GM18858 (cell line): Measurements from ENCODE around the gene MAGI2.
"Not testable (repeated sequence)": the region's sequence is repeated elsewhere in the genome, so short reads cannot be mapped to it uniquely, and the experiment has no call there.

Experiments
- ATAC-seq: cut with Tn5 transposase; IDR thresholded peaks from one replicate; pipeline ENCODE4 v1.9.1; 2021; ENCODE audit not compliant: unreplicated experiment

MAGI2 gene

DNA sequence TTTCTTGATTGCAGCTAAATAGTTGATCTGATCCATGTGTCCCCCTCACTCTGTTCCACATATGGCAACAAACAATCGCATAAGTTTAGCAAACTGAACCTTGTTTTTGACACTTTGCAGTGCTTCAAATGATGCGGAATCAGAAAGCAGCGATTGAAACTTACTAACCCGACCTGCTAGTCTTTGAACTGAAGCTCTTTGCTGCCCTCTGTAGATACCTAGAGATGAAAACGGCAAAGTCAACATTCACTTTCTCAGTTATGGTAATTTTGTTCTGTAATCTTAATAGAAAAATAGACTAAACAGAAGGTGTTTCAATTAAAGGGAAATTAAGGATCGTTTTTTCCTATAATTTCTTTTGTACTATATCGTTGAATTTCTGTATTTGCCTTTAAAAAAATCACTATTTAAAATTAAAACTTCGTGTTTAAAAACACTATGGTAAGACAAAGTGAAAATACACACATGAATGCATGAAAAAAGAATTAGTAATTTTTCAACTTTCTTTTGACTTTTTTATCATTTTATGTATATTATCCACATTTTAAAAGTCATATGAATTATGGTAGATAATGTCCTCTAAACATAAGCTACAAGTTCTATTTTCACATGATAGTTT lies 276.5 kb downstream of the MAGI2 start:
- ATAC-seq = no peak

- ATAC-seq = no peak
These were observed 278.1 kb downstream of the MAGI2 start for GRCh38 chr7:79175374-79175773.

DNA sequence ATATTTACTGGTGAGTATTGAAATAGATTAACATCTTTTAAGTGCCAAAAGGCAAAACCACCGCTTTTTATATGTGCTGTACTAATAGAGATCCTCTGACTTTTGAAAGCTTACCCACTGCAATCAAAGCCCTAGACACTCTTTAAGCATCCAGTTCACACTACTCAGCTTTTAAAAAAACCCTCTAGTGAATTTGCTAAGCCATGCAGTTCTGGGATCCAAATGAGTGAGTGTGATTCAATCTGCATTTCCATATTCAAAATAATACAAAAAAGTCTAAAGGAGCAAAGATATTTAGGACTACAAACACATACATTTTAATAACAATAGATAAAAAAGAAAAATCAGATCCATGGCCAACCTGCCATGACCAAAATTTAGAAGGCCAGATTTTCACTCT lies 288.2 kb downstream of the MAGI2 start:
- ATAC-seq = no peak

DNA sequence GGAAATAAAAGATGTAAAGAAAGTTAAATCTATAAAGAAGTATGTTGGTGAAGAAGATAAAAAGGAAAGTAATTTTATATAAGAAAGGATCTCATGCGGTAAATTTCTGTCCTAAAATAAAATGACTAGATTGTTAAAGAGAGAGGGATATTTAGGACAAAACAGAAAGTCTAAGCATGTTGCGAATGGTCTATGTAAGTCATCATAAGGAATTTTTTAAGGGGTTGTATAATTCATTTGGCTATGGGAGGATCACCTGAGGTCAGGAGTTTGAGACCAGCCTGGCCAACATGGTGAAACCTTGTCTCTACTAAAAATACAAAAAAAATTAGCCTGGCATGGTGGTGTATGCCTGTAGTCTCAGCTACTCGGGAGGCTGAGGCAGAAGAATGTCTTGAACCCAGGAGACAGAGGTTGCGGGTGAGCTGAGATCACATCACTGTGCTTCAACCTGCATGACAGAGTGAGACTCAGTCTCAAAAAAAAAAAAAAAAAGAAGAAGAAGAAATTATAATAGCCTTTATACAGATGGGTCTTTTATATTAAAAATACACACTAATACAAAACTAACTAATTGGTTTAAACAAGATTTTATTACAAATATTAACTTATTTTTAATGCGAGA lies 294.3 kb downstream of the MAGI2 start:
- no peak for ATAC-seq

- no peak for ATAC-seq
These were observed 296.2 kb downstream of the MAGI2 start for GRCh38 chr7:79157281-79157680.

- ATAC-seq = no peak
These were observed 303.6 kb downstream of the MAGI2 start for GRCh38 chr7:79149831-79150230.

- no peak for ATAC-seq
These were observed 310.8 kb downstream of the MAGI2 start for GRCh38 chr7:79142706-79143105.

GRCh38 chr7:79141252-79141651 lies 312.2 kb downstream of the MAGI2 start:
- ATAC-seq = no peak

GRCh38 chr7:79137942-79138341 lies 315.5 kb downstream of the MAGI2 start:
- ATAC-seq = no peak

DNA sequence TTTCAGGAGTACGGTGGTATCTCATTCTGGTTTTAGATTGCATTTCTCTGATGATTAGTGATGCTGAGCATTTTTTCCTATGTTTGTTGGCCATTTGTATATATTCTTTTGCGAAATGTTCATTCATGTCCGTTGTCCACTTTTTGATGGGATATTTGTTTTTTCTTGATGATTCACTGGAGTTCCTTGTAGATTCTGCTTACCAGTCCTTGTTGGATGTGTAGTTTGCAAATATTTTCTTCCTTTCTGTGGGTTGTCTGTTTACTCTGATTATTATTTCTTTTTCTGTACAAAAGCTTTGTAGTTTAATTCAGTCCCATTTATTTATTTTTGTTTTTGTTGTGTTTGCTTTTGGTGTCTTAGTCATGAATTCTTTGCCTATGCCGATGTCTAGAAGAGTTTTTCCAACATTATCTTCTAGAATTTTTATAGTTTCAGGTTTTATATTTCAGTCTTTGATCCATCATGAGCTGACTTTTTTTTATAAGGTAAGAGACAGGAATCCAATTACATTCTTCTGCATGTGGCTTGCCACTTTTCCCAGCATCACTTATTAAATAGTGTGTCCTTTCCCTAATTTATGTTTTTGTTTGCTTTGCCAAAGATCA lies 320.5 kb downstream of the MAGI2 start:
- ATAC-seq = no peak

DNA sequence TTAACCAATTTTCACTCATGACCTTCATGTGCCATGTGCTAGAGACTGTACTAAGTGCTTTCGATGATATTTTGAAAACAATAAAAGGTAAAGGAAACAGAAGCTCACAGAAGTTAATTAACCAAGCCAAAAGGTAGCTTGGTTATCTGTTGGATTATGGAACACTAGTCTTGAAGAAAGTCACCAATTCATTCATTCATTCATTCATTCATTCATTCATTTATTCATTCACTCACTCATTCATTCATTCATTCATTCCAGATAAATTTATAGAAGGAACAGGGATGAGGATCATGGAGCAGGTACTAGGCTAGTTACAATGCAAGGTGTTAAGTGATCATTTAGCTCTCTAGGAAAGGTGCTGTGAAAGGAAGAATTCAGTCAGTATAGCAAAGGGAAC lies 322.8 kb downstream of the MAGI2 start:
- ATAC-seq = no peak

DNA sequence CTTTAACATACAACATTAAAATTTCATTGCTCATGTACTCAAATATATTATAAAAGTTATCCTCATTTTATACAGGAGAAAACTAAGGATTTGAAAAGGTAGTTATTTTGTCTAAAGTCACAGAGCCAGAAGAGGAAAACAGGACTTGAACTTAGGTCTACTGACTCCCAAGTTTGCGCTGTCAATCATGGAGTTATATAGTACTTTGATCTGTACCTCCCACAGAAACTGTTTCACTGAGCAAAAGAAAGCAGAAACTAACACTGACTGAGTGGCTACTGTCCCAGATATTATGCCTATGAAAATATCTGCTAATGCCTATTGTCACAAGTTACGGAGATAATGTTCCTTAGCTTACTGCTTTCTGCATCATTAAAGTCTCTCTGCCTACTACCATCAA lies 329.1 kb downstream of the MAGI2 start:
- ATAC-seq = no peak

- ATAC-seq = no peak
These were observed 335.3 kb downstream of the MAGI2 start for GRCh38 chr7:79118143-79118542.

- ATAC-seq = no peak
These were observed 357.1 kb downstream of the MAGI2 start for GRCh38 chr7:79096361-79096805.

DNA sequence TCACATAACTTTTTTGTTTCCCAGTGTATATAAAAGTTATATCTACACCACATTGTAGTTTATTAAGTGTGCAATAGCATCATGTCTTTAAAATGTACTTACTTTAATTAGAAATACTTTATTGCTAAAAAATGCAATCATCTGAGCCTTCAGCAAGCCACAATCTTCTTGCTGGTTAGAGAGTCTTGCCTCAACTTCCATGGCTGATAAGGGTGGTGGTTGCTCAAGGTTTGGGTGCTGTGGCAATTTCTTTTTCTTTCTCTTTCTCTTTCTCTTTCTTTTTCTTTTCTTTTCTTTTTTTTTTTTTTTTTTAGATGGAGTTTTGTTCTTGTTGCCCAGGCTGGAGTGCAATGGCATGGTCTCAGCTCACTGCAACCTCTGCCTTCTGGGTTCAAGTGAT lies 360.0 kb downstream of the MAGI2 start:
- no peak for ATAC-seq

- ATAC-seq = no peak
These were observed 361.8 kb downstream of the MAGI2 start for GRCh38 chr7:79091661-79092060.

DNA sequence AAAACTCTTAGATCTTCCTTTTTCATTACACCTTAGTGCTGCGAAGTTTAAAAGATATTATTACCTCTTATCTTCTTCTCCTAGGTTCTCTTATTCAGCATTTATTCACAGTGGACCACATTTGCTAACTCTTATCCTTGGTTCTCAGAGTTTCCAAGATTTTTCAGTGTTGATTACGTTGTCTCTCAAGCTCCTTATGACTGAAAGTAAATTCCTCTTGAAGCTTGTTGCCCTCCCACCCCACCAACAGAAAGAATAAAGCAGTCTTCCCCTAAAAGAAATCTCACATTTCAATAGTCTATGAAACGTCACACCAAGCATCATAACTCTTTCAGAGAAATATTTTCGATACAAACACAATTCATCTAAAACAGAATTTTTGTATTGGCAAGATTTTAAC lies 362.5 kb downstream of the MAGI2 start:
- no peak for ATAC-seq

DNA sequence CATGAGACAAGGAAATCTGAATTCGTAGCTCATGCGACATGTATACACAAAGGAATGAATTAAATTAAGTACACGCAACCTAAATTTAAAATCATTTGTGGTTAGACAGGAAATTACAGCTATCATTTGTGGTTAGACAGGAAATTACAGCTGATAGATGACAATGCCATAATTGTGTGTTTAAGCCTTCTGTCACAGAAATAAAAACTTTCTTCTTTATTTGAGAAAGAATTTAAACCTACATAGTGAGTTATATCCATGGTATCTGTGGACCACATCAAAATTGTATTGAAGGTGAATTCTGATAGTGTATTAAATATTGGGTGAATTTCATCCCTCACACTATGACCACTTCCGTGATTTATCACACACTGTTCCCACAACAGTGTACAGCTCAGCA lies 362.9 kb downstream of the MAGI2 start:
- no peak for ATAC-seq

DNA sequence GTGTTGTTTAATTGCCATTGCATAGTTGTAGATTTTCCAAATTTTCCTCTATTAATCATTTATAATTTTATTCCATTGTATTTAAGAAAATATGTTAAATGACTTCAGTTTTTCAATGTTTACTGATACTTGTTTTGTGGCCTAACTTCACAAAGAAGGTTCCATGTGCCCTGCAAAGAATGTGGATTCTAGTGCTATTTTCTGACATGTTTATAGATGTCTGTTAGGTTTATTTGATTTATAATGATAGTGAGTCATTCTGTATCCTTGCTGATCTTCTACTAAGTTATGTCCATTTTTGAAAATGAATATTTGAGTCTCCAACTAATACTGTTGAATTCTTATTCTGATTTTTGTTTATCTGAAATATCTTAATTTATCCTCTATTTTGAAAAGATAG lies 369.0 kb downstream of the MAGI2 start:
- ATAC-seq = no peak

GRCh38 chr7:79079919-79080554 lies 373.4 kb downstream of the MAGI2 start:
- no peak for ATAC-seq

DNA sequence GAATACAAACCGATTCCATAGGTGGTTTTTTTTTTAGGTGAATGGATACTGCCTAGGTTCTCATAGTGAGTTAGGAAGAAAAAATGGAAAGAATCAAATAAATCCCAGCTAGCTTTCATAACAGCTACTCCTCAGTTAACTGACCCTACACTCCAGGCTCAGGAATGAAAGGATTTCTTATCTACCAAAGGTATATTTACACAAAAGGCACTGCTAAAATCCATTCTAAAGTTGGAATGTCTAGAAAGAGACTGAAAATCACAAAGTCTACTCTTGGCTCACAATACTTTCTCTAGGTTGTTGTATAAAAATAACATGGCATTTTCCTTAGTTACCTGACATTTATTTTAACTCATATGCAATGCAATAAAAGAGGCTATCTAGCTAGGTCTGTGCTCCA lies 375.2 kb downstream of the MAGI2 start:
- no peak for ATAC-seq

DNA sequence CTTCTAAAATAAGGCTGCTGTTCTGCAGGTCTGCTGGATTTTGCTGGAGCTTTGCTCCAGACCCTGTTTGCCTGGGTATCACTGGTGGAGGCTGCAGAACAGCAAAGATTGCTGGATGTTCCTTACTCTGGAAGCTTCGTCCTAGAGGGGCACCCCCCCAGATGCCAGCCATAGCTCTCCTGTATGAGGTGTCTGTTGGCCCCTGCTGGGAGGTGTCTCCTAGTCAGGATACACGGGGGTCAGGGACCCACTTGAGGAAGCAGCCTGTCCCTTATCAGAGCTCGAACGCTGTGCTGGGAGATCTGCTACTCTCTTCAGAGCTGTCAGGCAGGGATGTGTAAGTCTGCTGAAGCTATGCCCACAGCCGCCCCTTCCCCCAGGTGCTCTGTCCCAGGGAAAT lies 382.3 kb downstream of the MAGI2 start:
- not testable (repeated sequence) for ATAC-seq
